Central memory CD8-positive, alpha-beta T cell (primary cell): Measurements from ENCODE around the gene EGLN1.
"Not testable (repeated sequence)": the region's sequence is repeated elsewhere in the genome, so short reads cannot be mapped to it uniquely, and the experiment has no call there.

Experiments used
- ATAC-seq: fragments of 150-1000 bp; cut with Tn5 transposase; replicated peaks from 2 replicates; pipeline ENCODE4 v1.10.0; 2022; ENCODE audit warnings: mild to moderate bottlenecking, moderate FRiP score, moderate number of reproducible peaks; ENCODE audit not compliant: poor library complexity, severe bottlenecking; ENCODE audit errors: extremely low read depth
- DNase-seq, 2 donors: peaks; one replicate each; pipeline ENCODE4 v3.0.0; 2021; ENCODE audit warnings: low spot score in 2 of 2
- H3K27ac Mint-ChIP-seq: one replicate; pipeline ENCODE4 v1.8.0; 2022; ENCODE audit warnings: low read depth, mild to moderate bottlenecking, moderate library complexity, mixed read lengths
- H3K27me3 Mint-ChIP-seq: one replicate; pipeline ENCODE4 v1.8.0; 2022; ENCODE audit warnings: mixed read lengths
- H3K36me3 Mint-ChIP-seq: one replicate; pipeline ENCODE4 v1.8.0; 2022; ENCODE audit warnings: mild to moderate bottlenecking, moderate library complexity, mixed read lengths; ENCODE audit not compliant: insufficient read depth
- H3K4me1 Mint-ChIP-seq: one replicate; pipeline ENCODE4 v1.8.0; 2022; ENCODE audit warnings: mixed read lengths
- H3K4me3 Mint-ChIP-seq: one replicate; pipeline ENCODE4 v1.8.0; 2022; ENCODE audit warnings: mild to moderate bottlenecking, moderate library complexity, mixed read lengths
- H3K9me3 Mint-ChIP-seq: one replicate; pipeline ENCODE4 v1.8.0; 2022; ENCODE audit warnings: mixed read lengths

EGLN1 gene

GRCh38 chr1:231364192-231364591 lies 57.9 kb downstream of the EGLN1 start:
- Mint-ChIP-seq H3K4me1 (peaks cover 13% of the 10 kb centered on the region), H3K27me3 (no peaks in the 10 kb centered on the region), H3K9me3 (no peaks in the 10 kb centered on the region), H3K27ac (no peak overlapping the region), H3K4me3 (no peak overlapping the region), H3K36me3 (peaks cover 37% of the 10 kb centered on the region)
- ATAC-seq: no peak
- DNase-seq: no peak

GRCh38 chr1:231363624-231364023 lies 58.5 kb downstream of the EGLN1 start:
- Mint-ChIP-seq H3K9me3 (no peaks in the 10 kb centered on the region), H3K27me3 (no peaks in the 10 kb centered on the region), H3K4me3 (no peak overlapping the region), H3K4me1 (peaks cover 13% of the 10 kb centered on the region), H3K27ac (no peak overlapping the region), H3K36me3 (peaks cover 37% of the 10 kb centered on the region)
- ATAC-seq: no peak
- DNase-seq: no peak

- ATAC-seq: no peak
Observed at GRCh38 chr1:231362325-231362724, 59.8 kb downstream of the EGLN1 start.

GRCh38 chr1:231359113-231359512 lies 63.0 kb downstream of the EGLN1 start:
- H3K4me1 Mint-ChIP-seq: peaks cover 17% of the 10 kb centered on the region
- DNase-seq (no peak), ATAC-seq (no peak)
- no peaks in the 10 kb centered on the region for H3K27me3 Mint-ChIP-seq
- peaks cover 10% of the 10 kb centered on the region for H3K36me3 Mint-ChIP-seq
- H3K9me3 Mint-ChIP-seq: no peaks in the 10 kb centered on the region
- peak overlapping the region; percentile 65 for H3K27ac Mint-ChIP-seq
- H3K4me3 Mint-ChIP-seq: no peak overlapping the region

More at GRCh38 chr1:231362325-231362724, 59.8 kb downstream of the EGLN1 start:
- Mint-ChIP-seq H3K4me1 (peaks cover 20% of the 10 kb centered on the region), H3K9me3 (no peaks in the 10 kb centered on the region), H3K27me3 (no peaks in the 10 kb centered on the region), H3K4me3 (no peak overlapping the region), H3K27ac (no peak overlapping the region), H3K36me3 (peaks cover 27% of the 10 kb centered on the region)
- DNase-seq: no peak

- H3K36me3 Mint-ChIP-seq: peaks cover 13% of the 10 kb centered on the region
- H3K4me1 Mint-ChIP-seq: peaks cover 17% of the 10 kb centered on the region
- peak overlapping the region; percentile 13 for H3K27ac Mint-ChIP-seq
- H3K9me3 Mint-ChIP-seq: no peaks in the 10 kb centered on the region
- no peaks in the 10 kb centered on the region for H3K27me3 Mint-ChIP-seq
- peak; percentile 64 for ATAC-seq
- DNase-seq: no peak
- no peak overlapping the region for H3K4me3 Mint-ChIP-seq
Observed at GRCh38 chr1:231357831-231358354, 64.2 kb downstream of the EGLN1 start.

- Mint-ChIP-seq H3K27me3 (no peaks in the 10 kb centered on the region), H3K9me3 (no peaks in the 10 kb centered on the region), H3K4me3 (no peak overlapping the region), H3K27ac (peak overlapping the region; percentile 13), H3K36me3 (peaks cover 19% of the 10 kb centered on the region), H3K4me1 (peaks cover 17% of the 10 kb centered on the region)
- ATAC-seq: no peak
- DNase-seq: no peak
Observed at GRCh38 chr1:231357187-231357772, 64.8 kb downstream of the EGLN1 start.

GRCh38 chr1:231355171-231355570 lies 66.9 kb downstream of the EGLN1 start:
- no peak overlapping the region for H3K4me3 Mint-ChIP-seq
- ATAC-seq (no peak), DNase-seq (no peak)
- H3K9me3 Mint-ChIP-seq: no peaks in the 10 kb centered on the region
- peaks cover 26% of the 10 kb centered on the region for H3K36me3 Mint-ChIP-seq
- no peaks in the 10 kb centered on the region for H3K27me3 Mint-ChIP-seq
- no peak overlapping the region for H3K27ac Mint-ChIP-seq
- H3K4me1 Mint-ChIP-seq: peaks cover 17% of the 10 kb centered on the region

- no peak overlapping the region for H3K4me3 Mint-ChIP-seq
- H3K27me3 Mint-ChIP-seq: no peaks in the 10 kb centered on the region
- ATAC-seq (no peak), DNase-seq (no peak)
- peaks cover 25% of the 10 kb centered on the region for H3K36me3 Mint-ChIP-seq
- no peak overlapping the region for H3K27ac Mint-ChIP-seq
- H3K9me3 Mint-ChIP-seq: no peaks in the 10 kb centered on the region
- H3K4me1 Mint-ChIP-seq: peaks cover 11% of the 10 kb centered on the region
Observed at GRCh38 chr1:231354330-231355020, 67.6 kb downstream of the EGLN1 start.

- Mint-ChIP-seq H3K4me3 (no peak overlapping the region), H3K27ac (no peak overlapping the region), H3K4me1 (peaks cover 14% of the 10 kb centered on the region), H3K36me3 (peaks cover 34% of the 10 kb centered on the region), H3K9me3 (no peaks in the 10 kb centered on the region), H3K27me3 (no peaks in the 10 kb centered on the region)
- no peak for ATAC-seq
- DNase-seq: no peak
Observed at GRCh38 chr1:231353086-231353485, 69.0 kb downstream of the EGLN1 start.

- Mint-ChIP-seq H3K27me3 (no peaks in the 10 kb centered on the region), H3K4me1 (peaks cover 6% of the 10 kb centered on the region), H3K27ac (no peak overlapping the region), H3K36me3 (peaks cover 40% of the 10 kb centered on the region), H3K9me3 (no peaks in the 10 kb centered on the region), H3K4me3 (no peak overlapping the region)
- ATAC-seq (no peak), DNase-seq (no peak)
Observed at GRCh38 chr1:231351816-231352215, 70.3 kb downstream of the EGLN1 start.

- not testable (repeated sequence) for DNase-seq, ATAC-seq, H3K27me3 Mint-ChIP-seq, H3K9me3 Mint-ChIP-seq, H3K4me3 Mint-ChIP-seq
- Mint-ChIP-seq H3K36me3 (peaks cover 53% of the 10 kb centered on the region), H3K27ac (peak overlapping the region; percentile 23), H3K4me1 (peaks cover 17% of the 10 kb centered on the region)
Observed at GRCh38 chr1:231348856-231349255, 73.2 kb downstream of the EGLN1 start.

GRCh38 chr1:231348442-231348841 lies 73.6 kb downstream of the EGLN1 start:
- no peak overlapping the region for H3K4me3 Mint-ChIP-seq
- H3K27ac Mint-ChIP-seq: peak overlapping the region; percentile 23
- ATAC-seq (no peak), DNase-seq (no peak)
- no peaks in the 10 kb centered on the region for H3K9me3 Mint-ChIP-seq
- H3K27me3 Mint-ChIP-seq: no peaks in the 10 kb centered on the region
- peaks cover 57% of the 10 kb centered on the region for H3K36me3 Mint-ChIP-seq
- peaks cover 21% of the 10 kb centered on the region for H3K4me1 Mint-ChIP-seq

GRCh38 chr1:231347961-231348360 lies 74.1 kb downstream of the EGLN1 start:
- Mint-ChIP-seq H3K4me3 (no peak overlapping the region), H3K36me3 (peaks cover 55% of the 10 kb centered on the region), H3K4me1 (peaks cover 26% of the 10 kb centered on the region), H3K9me3 (no peaks in the 10 kb centered on the region), H3K27ac (no peak overlapping the region), H3K27me3 (no peaks in the 10 kb centered on the region)
- ATAC-seq: no peak
- no peak for DNase-seq
